Activated T-cell treated with anti-CD3 and anti-CD28 coated beads, Interleukin-2, amount 50 U/mL, for 72 hours (primary cell): Measurements from ENCODE around the gene CYP2B6. TPM values are rescaled to one million over a fixed set of nuclear protein-coding genes. Genes with fewer than 3 reads are reported as not detected.
"Not testable (repeated sequence)": the region's sequence is repeated elsewhere in the genome, so short reads cannot be mapped to it uniquely, and the experiment has no call there.

Source experiments
- ATAC-seq, 2 donors: fragments of 150-1000 bp; cut with Tn5 transposase; replicated peaks in 1 of 2; 2 replicates each; pipeline ENCODE4 v1.10.0; 2021; ENCODE audit warnings: moderate library complexity in 2 of 2, mild to moderate bottlenecking in 1 of 2
- DNase-seq, 2 donors: peaks; one replicate each; pipeline ENCODE4 v3.0.0; 2021 to 2022; ENCODE audit warnings: mixed read lengths in 1 of 2
- H3K27ac Mint-ChIP-seq: one replicate; pipeline ENCODE4 v1.8.0; 2022; ENCODE audit warnings: mild to moderate bottlenecking, moderate library complexity, mixed read lengths
- H3K27me3 Mint-ChIP-seq: one replicate; pipeline ENCODE4 v1.8.0; 2022; ENCODE audit warnings: low read depth, mixed read lengths
- H3K36me3 Mint-ChIP-seq, 2 donors: one replicate each; pipeline ENCODE4 v1.8.0; 2022; ENCODE audit warnings: mixed read lengths in 2 of 2, mild to moderate bottlenecking in 1 of 2; ENCODE audit not compliant: insufficient read depth in 2 of 2
- H3K4me1 Mint-ChIP-seq: one replicate; pipeline ENCODE4 v1.8.0; 2022; ENCODE audit warnings: low read depth, mixed read lengths
- H3K4me3 Mint-ChIP-seq, 2 donors: one replicate each; pipeline ENCODE4 v1.8.0; 2022; ENCODE audit warnings: mild to moderate bottlenecking in 2 of 2, mixed read lengths in 2 of 2, moderate library complexity in 2 of 2
- H3K9me3 Mint-ChIP-seq, 2 donors: one replicate each; pipeline ENCODE4 v1.8.0; 2022; ENCODE audit warnings: mixed read lengths in 2 of 2
- total RNA-seq, 2 donors: library from RNA; stranded (reverse); gene quantifications; one replicate each; pipeline ENCODE4 v1.2.3, GENCODE V29; 2022

Gene CYP2B6
- total RNA-seq, 2 donors from 2014 or later = not detected

GRCh38 chr19:41027273-41027967 lies 36.3 kb downstream of the CYP2B6 start:
- Mint-ChIP-seq H3K4me1 (no peaks in the 10 kb centered on the region), H3K4me3 (no peak overlapping the region), H3K9me3 (peaks cover 0 to 4% of the 10 kb centered on the region in 2 donors), H3K27ac (no peak overlapping the region), H3K27me3 (peaks cover 36% of the 10 kb centered on the region), H3K36me3 (peaks cover 0 to 3% of the 10 kb centered on the region in 2 donors)
- no peak for DNase-seq
- ATAC-seq = no peak

DNA sequence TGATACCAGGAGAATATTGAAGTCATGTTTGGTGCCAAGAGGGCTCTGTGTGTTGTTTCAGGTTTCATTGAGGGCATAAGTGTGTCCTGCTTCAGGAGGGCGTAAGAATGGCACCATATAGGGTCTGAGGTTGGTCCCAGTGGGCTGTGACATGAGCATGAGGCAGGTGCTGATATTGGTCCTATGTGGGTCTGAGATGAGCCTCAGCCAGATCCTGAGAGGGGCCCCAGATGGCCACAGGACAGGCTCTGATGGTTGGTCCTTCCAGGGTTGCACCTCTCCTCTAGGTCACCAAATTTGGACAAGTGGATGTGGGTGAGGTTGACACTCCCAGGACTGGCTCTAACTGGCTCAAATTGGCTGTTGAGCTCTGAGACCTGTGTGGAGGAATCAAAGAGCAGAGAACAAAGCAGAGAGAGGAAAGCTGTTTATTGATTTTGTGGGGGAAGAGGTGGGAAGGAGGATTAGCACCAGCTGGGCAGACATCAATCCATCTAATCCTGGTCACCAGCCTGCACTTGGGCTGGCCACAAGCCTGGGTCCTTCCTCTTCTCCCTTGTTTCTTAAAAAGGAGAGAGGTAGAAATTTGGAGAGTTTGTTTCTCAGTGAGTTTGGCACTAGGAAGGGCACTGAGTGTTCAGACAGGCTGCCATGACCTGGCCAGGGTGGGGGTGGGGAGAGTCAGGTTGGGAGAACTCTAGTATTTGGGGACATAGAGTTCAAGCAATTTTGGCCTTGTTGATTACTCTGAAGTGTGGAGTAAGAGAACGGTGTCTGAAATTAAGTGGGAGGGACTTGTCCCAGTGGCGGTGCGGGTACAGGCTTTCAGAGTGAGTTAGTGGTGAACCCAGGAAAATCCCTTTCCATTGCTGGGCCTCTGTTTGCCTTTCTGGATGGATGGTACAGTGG lies 38.7 kb downstream of the CYP2B6 start:
- no peak overlapping the region for H3K4me3 Mint-ChIP-seq
- peaks cover 33% of the 10 kb centered on the region for H3K27me3 Mint-ChIP-seq
- H3K36me3 Mint-ChIP-seq = peaks cover 5% of the 10 kb centered on the region in 2 donors
- ATAC-seq (no peak), DNase-seq (no peak)
- H3K4me1 Mint-ChIP-seq = no peaks in the 10 kb centered on the region
- H3K9me3 Mint-ChIP-seq = peaks cover 2 to 6% of the 10 kb centered on the region in 2 donors
- H3K27ac Mint-ChIP-seq = no peak overlapping the region

DNA sequence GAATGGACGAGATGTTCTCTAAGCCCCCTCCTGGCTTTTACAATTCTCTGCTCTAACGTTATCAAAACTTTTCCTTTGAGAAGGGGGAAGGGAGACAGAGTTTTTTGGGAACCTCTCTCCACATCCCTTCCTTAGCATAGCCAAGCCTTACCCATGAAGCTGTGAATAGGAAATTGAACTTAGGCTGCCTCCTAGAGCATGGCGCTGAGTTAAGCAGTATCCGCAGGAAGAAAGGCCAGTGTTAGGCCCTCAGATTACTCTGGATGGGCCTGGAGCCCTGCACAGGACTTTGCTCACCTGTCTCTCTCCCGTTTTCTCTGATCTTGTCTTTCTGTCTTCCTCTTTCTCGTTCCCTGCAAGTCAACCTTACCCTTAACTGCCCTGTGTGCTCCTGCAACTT lies 39.6 kb downstream of the CYP2B6 start:
- Mint-ChIP-seq H3K4me3 (no peak overlapping the region), H3K27me3 (peaks cover 24% of the 10 kb centered on the region), H3K4me1 (no peaks in the 10 kb centered on the region), H3K27ac (no peak overlapping the region), H3K36me3 (peaks cover 5% of the 10 kb centered on the region in 2 donors), H3K9me3 (peaks cover 2 to 6% of the 10 kb centered on the region in 2 donors)
- no peak for ATAC-seq
- DNase-seq = no peak

GRCh38 chr19:41031916-41032315 lies 40.8 kb downstream of the CYP2B6 start:
- DNase-seq = no peak
- ATAC-seq = no peak
- Mint-ChIP-seq H3K36me3 (peaks cover 5% of the 10 kb centered on the region in 2 donors), H3K27ac (no peak overlapping the region), H3K27me3 (peaks cover 14% of the 10 kb centered on the region), H3K4me3 (no peak overlapping the region), H3K4me1 (no peaks in the 10 kb centered on the region), H3K9me3 (peaks cover 2 to 6% of the 10 kb centered on the region in 2 donors)

- not testable (repeated sequence) for H3K4me3 Mint-ChIP-seq, H3K27ac Mint-ChIP-seq, H3K36me3 Mint-ChIP-seq, H3K4me1 Mint-ChIP-seq, DNase-seq, ATAC-seq, H3K9me3 Mint-ChIP-seq
- H3K27me3 Mint-ChIP-seq = peaks cover 17% of the 10 kb centered on the region
Measured at GRCh38 chr19:41033324-41033723, 42.2 kb downstream of the CYP2B6 start.

DNA sequence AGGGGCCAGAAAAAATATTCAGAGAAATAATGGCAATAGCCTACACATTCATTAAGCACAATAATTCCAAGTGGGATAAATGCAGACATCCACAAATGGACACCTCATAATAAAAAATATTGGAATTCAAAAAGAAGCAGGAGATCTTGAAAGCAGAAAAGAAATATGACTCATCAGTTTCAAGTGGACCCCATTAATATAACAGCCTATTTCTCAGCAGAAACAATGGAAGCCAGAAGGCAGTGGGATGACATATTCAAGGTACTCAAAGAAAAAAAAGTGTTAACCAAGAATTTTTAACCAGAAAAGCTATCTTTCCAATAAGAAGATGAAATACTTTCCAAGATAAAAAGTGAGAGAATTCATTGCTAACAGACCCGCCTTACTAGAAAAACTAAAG lies 48.7 kb downstream of the CYP2B6 start:
- Mint-ChIP-seq H3K27me3 (peaks cover 6% of the 10 kb centered on the region), H3K4me1 (no peaks in the 10 kb centered on the region), H3K9me3 (peaks cover 0 to 3% of the 10 kb centered on the region in 2 donors), H3K36me3 (no peaks in the 10 kb centered on the region), H3K4me3 (no peak overlapping the region), H3K27ac (no peak overlapping the region)
- DNase-seq (no peak), ATAC-seq (no peak)

DNA sequence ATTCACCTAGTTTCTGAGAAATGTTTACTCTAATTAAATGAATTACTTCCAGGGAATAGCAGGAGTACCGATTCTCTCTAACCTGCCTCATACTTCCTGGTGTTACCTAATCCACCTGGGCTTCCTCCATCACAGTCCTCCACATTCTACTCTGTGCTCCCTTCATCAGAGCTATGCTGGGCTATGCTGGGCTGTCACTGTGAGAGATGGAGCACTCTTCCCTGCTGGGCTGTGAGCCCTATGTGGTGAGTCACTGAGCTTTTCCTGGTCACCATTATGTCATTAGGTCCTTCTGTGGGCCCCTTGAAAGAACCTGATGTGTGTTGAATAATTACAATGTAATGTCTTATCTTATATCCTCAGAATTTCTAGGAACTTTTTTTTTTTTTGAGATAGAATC lies 54.0 kb downstream of the CYP2B6 start:
- H3K4me1 Mint-ChIP-seq, H3K27ac Mint-ChIP-seq, DNase-seq, H3K36me3 Mint-ChIP-seq, H3K9me3 Mint-ChIP-seq, H3K4me3 Mint-ChIP-seq: not testable (repeated sequence)
- peak in 1 of 2 donors; percentile 45 for ATAC-seq
- H3K27me3 Mint-ChIP-seq = peaks cover 19% of the 10 kb centered on the region

- ATAC-seq (no peak), DNase-seq (no peak)
- no peak overlapping the region for H3K4me3 Mint-ChIP-seq
- no peaks in the 10 kb centered on the region for H3K9me3 Mint-ChIP-seq
- no peaks in the 10 kb centered on the region for H3K4me1 Mint-ChIP-seq
- no peaks in the 10 kb centered on the region for H3K36me3 Mint-ChIP-seq
- H3K27me3 Mint-ChIP-seq = peaks cover 40% of the 10 kb centered on the region
- H3K27ac Mint-ChIP-seq = no peak overlapping the region
Measured at GRCh38 chr19:41050426-41050825, 59.3 kb downstream of the CYP2B6 start.

GRCh38 chr19:41052162-41052561 lies 61.1 kb downstream of the CYP2B6 start:
- not testable (repeated sequence) for H3K36me3 Mint-ChIP-seq, H3K4me1 Mint-ChIP-seq, H3K27ac Mint-ChIP-seq, H3K9me3 Mint-ChIP-seq, DNase-seq, H3K4me3 Mint-ChIP-seq, ATAC-seq
- peaks cover 42% of the 10 kb centered on the region for H3K27me3 Mint-ChIP-seq

- not testable (repeated sequence) for H3K27ac Mint-ChIP-seq, H3K4me1 Mint-ChIP-seq, ATAC-seq, H3K4me3 Mint-ChIP-seq, DNase-seq, H3K9me3 Mint-ChIP-seq, H3K36me3 Mint-ChIP-seq
- H3K27me3 Mint-ChIP-seq = peaks cover 43% of the 10 kb centered on the region
Measured at GRCh38 chr19:41053331-41053730, 62.2 kb downstream of the CYP2B6 start.

DNA sequence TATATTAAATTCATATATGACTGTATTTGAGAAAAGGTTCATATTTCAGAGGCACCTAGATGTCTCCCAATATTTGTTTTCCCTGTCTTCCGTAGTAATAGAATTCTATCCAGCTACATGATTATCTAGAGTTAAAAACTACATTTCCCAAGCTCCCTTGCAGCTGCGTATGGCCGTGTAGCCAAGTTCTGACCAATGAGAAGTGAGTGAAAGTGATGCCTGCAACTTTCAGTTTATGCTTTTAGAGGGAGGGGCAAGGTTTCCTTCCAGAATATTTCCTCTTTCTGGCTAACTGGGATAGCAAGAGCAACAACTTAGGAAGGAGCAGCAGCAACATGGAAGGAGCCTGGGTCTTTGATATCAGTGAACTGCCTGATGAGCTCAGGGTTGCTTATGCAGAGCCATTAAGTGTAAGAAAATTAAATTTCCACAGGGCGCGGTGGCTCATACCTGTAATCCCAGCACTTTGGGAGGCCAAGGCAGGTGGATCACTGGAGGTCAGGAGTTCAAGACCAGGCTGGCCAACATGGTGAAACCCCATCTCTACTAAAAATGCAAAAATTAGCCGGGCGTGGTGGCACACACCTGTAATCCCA lies 74.0 kb downstream of the CYP2B6 start:
- DNase-seq (no peak), ATAC-seq (no peak)
- Mint-ChIP-seq H3K36me3 (no peaks in the 10 kb centered on the region), H3K27me3 (peaks cover 30% of the 10 kb centered on the region), H3K4me3 (peak overlapping the region in 1 of 2 donors; percentile 24), H3K27ac (no peak overlapping the region), H3K4me1 (no peaks in the 10 kb centered on the region), H3K9me3 (no peaks in the 10 kb centered on the region)
